Stimulated activated CD4-positive, alpha-beta T cell treated with anti-CD3 and anti-CD28 coated beads, Interleukin-4, amount 100 ng/mL, for 24 hours (primary cell): ENCODE data around the gene TPST1.
"Not testable (repeated sequence)": the region's sequence is repeated elsewhere in the genome, so short reads cannot be mapped to it uniquely, and the experiment has no call there.

ENCODE experiments used
- DNase-seq: peaks from one replicate; pipeline ENCODE4 v3.0.0-alpha.2; 2020

TPST1 gene

GRCh38 chr7:66296557-66296956, 91.4 kb downstream of the TPST1 start:
- no peak for DNase-seq

- no peak for DNase-seq
Observed at GRCh38 chr7:66297579-66297978, 92.4 kb downstream of the TPST1 start.

GRCh38 chr7:66301249-66301648, 96.1 kb downstream of the TPST1 start:
- DNase-seq: no peak

GRCh38 chr7:66301737-66302136, 96.6 kb downstream of the TPST1 start:
- no peak for DNase-seq

GRCh38 chr7:66303454-66304155, 98.5 kb downstream of the TPST1 start:
- DNase-seq: no peak

DNA sequence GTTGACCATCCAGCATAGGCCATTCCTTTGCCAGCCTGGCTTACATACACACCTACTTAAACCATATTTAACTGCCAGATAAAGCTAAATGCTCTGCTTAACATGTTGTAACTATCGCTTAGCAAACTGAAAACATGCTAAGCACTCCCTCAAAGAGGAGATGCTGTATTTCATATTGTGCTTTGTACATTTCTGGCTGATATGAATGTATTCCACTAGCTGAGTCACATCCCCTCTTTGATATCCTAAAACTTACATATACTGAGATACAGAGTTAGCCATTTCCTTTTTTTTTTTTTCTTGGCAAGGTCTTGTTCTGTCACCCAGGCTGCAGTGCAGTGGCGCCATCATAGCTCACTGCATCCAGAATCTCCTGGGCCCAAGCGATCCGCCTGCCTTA, 99.4 kb downstream of the TPST1 start:
- no peak for DNase-seq

- DNase-seq: no peak
Observed at GRCh38 chr7:66306243-66306642, 101.1 kb downstream of the TPST1 start.

GRCh38 chr7:66307591-66308215, 102.6 kb downstream of the TPST1 start:
- DNase-seq: no peak

DNA sequence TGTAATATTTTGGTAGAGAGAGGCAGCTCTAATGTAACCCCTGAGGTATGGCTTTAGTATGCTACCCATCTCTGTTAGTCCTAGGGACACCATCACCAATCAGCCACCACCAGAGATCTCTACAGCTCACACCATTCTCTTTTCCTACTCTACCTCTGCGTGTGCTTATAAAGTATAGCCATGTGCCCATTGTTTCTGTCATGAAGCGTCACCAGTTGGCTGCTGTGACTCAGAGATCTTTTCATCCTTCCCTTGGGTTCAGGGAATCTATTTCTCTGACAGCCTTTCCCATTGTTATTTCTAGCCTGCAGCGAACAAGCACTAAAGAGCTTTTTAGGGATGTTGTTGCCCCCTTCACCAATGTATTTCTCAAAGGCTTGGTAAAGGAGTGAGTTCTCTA, 103.3 kb downstream of the TPST1 start:
- no peak for DNase-seq

GRCh38 chr7:66310620-66311019, 105.5 kb downstream of the TPST1 start:
- DNase-seq: no peak

GRCh38 chr7:66313886-66314568, 108.9 kb downstream of the TPST1 start:
- no peak for DNase-seq

DNA sequence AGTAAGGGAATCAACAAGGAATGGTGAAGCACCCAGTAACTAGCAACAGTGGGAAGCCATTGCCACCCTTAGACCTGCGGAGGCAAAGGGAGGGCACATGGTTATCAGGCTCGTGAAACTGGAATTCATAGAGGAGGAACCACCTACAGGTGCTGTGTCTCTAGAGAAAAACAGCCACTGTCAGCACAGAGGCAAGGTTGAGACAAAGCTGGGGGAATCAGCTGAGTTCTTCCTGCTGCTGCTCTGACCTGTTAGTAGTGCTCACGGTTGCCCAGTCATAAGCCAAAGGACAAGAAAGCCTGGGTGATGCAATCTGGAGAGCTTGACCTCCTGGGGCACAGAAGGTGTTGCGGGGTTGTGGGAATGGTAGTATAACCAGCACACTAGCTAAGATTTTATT, 110.1 kb downstream of the TPST1 start:
- DNase-seq: no peak

GRCh38 chr7:66319407-66319979, 114.4 kb downstream of the TPST1 start:
- no peak for DNase-seq

- no peak for DNase-seq
Observed at GRCh38 chr7:66321283-66321682, 116.1 kb downstream of the TPST1 start.

GRCh38 chr7:66323114-66323796, 118.1 kb downstream of the TPST1 start:
- DNase-seq: no peak

- DNase-seq: not testable (repeated sequence)
Observed at GRCh38 chr7:66324985-66325384, 119.9 kb downstream of the TPST1 start.

GRCh38 chr7:66326501-66327215, 121.5 kb downstream of the TPST1 start:
- no peak for DNase-seq

DNA sequence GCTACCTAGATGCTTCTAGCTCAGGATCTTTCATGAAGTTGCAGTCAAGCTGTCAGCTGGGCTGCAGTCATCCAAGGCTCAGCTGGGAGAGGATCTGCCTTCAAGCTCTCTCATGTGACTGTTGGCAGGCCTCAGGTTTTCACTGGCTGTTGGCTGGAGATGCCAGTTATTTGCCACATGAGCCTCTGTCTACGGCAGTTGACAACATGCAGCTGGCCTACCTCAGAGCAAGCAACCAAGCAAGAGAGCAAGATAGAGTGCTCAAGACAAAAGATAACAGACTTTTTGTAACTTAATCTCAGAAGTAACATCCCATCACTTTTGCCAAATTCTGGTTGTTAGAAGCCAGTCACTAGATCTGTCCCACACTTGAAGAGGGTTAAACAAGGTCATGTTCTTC, 125.8 kb downstream of the TPST1 start:
- no peak for DNase-seq

- DNase-seq: no peak
Observed at GRCh38 chr7:66331883-66332282, 126.7 kb downstream of the TPST1 start.

GRCh38 chr7:66333443-66333842, 128.3 kb downstream of the TPST1 start:
- DNase-seq: no peak

GRCh38 chr7:66335318-66335717, 130.2 kb downstream of the TPST1 start:
- DNase-seq: no peak

- DNase-seq: no peak
Observed at GRCh38 chr7:66336760-66337159, 131.6 kb downstream of the TPST1 start.

GRCh38 chr7:66339141-66339540, 134.0 kb downstream of the TPST1 start:
- no peak for DNase-seq
